H1 (cell line): Measurements from ENCODE around the gene EPYC. TPM values are rescaled to one million over a fixed set of nuclear protein-coding genes. Genes with fewer than 3 reads are reported as not detected.

Source experiments
- CTCF ChIA-PET: fragments of 300-600 bp; sonication (Branson Sonifier 250); formaldehyde crosslinking; loops from one replicate; lab custom pipeline; 2021; ENCODE audit not compliant: partially characterized antibody; lab: Charles Lee
- POLR2A ChIA-PET: fragments of 300-600 bp; sonication (Branson Sonifier 250); formaldehyde crosslinking; loops from one replicate; lab custom pipeline; 2021; ENCODE audit warnings: inconsistent platforms; ENCODE audit not compliant: partially characterized antibody; lab: Charles Lee
- DNase-seq, 2 experiments: peaks; one replicate each; pipeline versions ENCODE4 v3.0.0 to v3.0.0-alpha.2; 2010 to 2022; ENCODE audit warnings: low spot score in 2 of 2, low read depth in 1 of 2, mixed read lengths in 1 of 2
- FAIRE-seq: peaks from 2 replicates; lab custom pipeline; 2011; peaks lifted over from hg19 to GRCh38; lab: Jason Lieb, UNC
- H2AFZ ChIP-seq: 2 replicates; pipeline ENCODE4 v1.8.1; 2012; ENCODE audit warnings: low read length, inconsistent platforms
- H2AK5ac ChIP-seq: 2 replicates; pipeline ENCODE4 v1.6.1; 2013; ENCODE audit warnings: low read depth, low read length
- H2BK120ac ChIP-seq: replicated peaks from 2 replicates; pipeline ENCODE3; 2013; ENCODE audit warnings: low read depth, low read length, inconsistent platforms
- H2BK12ac ChIP-seq: 2 replicates; pipeline ENCODE4 v1.6.1; 2013; ENCODE audit warnings: low read depth, low read length
- H2BK15ac ChIP-seq: 2 replicates; pipeline ENCODE4 v1.6.1; 2013; ENCODE audit warnings: low read length
- H2BK20ac ChIP-seq: 2 replicates; pipeline ENCODE4 v1.6.1; 2013; ENCODE audit warnings: low read length
- H2BK5ac ChIP-seq: 2 replicates; pipeline ENCODE4 v1.6.1; 2013; ENCODE audit warnings: low read depth, low read length
- H3K14ac ChIP-seq: 2 replicates; pipeline ENCODE4 v1.6.1; 2013; ENCODE audit warnings: inconsistent platforms; ENCODE audit not compliant: insufficient read length
- H3K18ac ChIP-seq: 2 replicates; pipeline ENCODE4 v1.6.1; 2013; ENCODE audit warnings: low read length; ENCODE audit errors: extremely low read depth
- H3K23ac ChIP-seq: 2 replicates; pipeline ENCODE4 v1.6.1; 2013; ENCODE audit warnings: inconsistent platforms; ENCODE audit not compliant: insufficient read length
- H3K23me2 ChIP-seq: 2 replicates; pipeline ENCODE4 v1.6.1; 2013; ENCODE audit warnings: low read depth, low read length
- H3K27ac ChIP-seq: 2 replicates; pipeline ENCODE4 v1.6.1; 2011; ENCODE audit warnings: low read depth, low read length, inconsistent platforms
- H3K27me3 ChIP-seq, 4 experiments: replicated peaks in 1 of 4; 1 replicate in 1 of 4; 2 replicates in 3 of 4; pipeline versions ENCODE4 v1.6.1 to v1.8.1; 2011 to 2013; ENCODE audit warnings: low read length in 3 of 4, mild to moderate bottlenecking in 3 of 4, inconsistent platforms in 2 of 4, mixed read lengths in 2 of 4, moderate library complexity in 1 of 4; ENCODE audit not compliant: control insufficient read depth in 3 of 4, insufficient read depth in 3 of 4; ENCODE audit errors: extremely low read depth in 1 of 4
- H3K36me3 ChIP-seq, 4 experiments: 2 replicates each; pipeline versions ENCODE4 v1.6.1 to v1.8.1; 2011 to 2013; ENCODE audit warnings: mild to moderate bottlenecking in 4 of 4, low read length in 3 of 4, moderate library complexity in 2 of 4, control low read depth in 1 of 4, inconsistent platforms in 1 of 4; ENCODE audit not compliant: insufficient read depth in 4 of 4, control insufficient read depth in 2 of 4
- H3K4ac ChIP-seq: replicated peaks from 2 replicates; pipeline ENCODE3; 2013; ENCODE audit warnings: low read length, low read depth, mixed read lengths, inconsistent platforms; ENCODE audit not compliant: insufficient read length
- H3K4me1 ChIP-seq, 4 experiments: replicated peaks in 1 of 4; 1 replicate in 1 of 4; 2 replicates in 3 of 4; pipeline versions ENCODE4 v1.6.1 to v1.8.1; 2011 to 2013; ENCODE audit warnings: low read length in 3 of 4, inconsistent platforms in 2 of 4, mixed read lengths in 1 of 4; ENCODE audit not compliant: insufficient read depth in 4 of 4, control insufficient read depth in 3 of 4
- H3K4me2 ChIP-seq, 2 experiments: 2 replicates each; pipeline versions ENCODE4 v1.6.1 to v1.8.1; 2011 to 2013; ENCODE audit warnings: low read depth in 2 of 2, low read length in 2 of 2, control low read depth in 1 of 2, inconsistent platforms in 1 of 2, mild to moderate bottlenecking in 1 of 2; ENCODE audit not compliant: insufficient read depth in 1 of 2
- H3K4me3 ChIP-seq, 4 experiments: fragments of 200-600, 300-600 bp in 1 of 4; sonication (generic), shearing (Covaris generic), sonication (Bioruptor Twin) in 1 of 4; 2 replicates each; pipeline versions ENCODE4 v1.5.1 to v1.8.1; 2011 to 2016; ENCODE audit warnings: low read length in 4 of 4, low read depth in 3 of 4, control low read depth in 2 of 4, inconsistent platforms in 2 of 4, mild to moderate bottlenecking in 2 of 4, mixed read lengths in 1 of 4, moderate library complexity in 1 of 4; ENCODE audit not compliant: insufficient read depth in 2 of 4; ENCODE audit errors: extremely low read depth in 1 of 4
- H3K56ac ChIP-seq: replicated peaks from 2 replicates; pipeline ENCODE3; 2013; ENCODE audit warnings: low read depth, mild to moderate bottlenecking, mixed read lengths, low read length, inconsistent platforms; ENCODE audit not compliant: insufficient read length
- H3K79me1 ChIP-seq: 2 replicates; pipeline ENCODE4 v1.6.1; 2013; ENCODE audit warnings: low read depth, low read length, control low read depth
- H3K79me2 ChIP-seq, 2 experiments: 2 replicates each; pipeline versions ENCODE4 v1.6.1 to v1.8.1; 2012 to 2013; ENCODE audit warnings: low read length in 2 of 2, mild to moderate bottlenecking in 2 of 2, inconsistent platforms in 1 of 2; ENCODE audit not compliant: insufficient read depth in 2 of 2, control insufficient read depth in 1 of 2
- H3K9ac ChIP-seq, 4 experiments: replicated peaks in 1 of 4; 1 replicate in 1 of 4; 2 replicates in 3 of 4; pipeline versions ENCODE4 v1.6.1 to v1.8.1; 2011 to 2013; ENCODE audit warnings: low read depth in 3 of 4, low read length in 3 of 4, control low read depth in 2 of 4, mild to moderate bottlenecking in 2 of 4, moderate library complexity in 2 of 4, inconsistent platforms in 1 of 4; ENCODE audit errors: extremely low read depth in 1 of 4
- H3K9me3 ChIP-seq, 2 experiments: 2 replicates each; pipeline versions ENCODE4 v1.6.1 to v1.8.1; 2012 to 2013; ENCODE audit warnings: mild to moderate bottlenecking in 2 of 2, moderate library complexity in 2 of 2, control low read depth in 1 of 2, inconsistent platforms in 1 of 2, low read depth in 1 of 2, low read length in 1 of 2, mixed read lengths in 1 of 2; ENCODE audit not compliant: insufficient read depth in 2 of 2
- H4K20me1 ChIP-seq, 2 experiments: replicated peaks in 1 of 2; 2 replicates each; pipeline versions ENCODE3 to v1.8.1; 2011 to 2013; ENCODE audit warnings: inconsistent platforms in 2 of 2, low read length in 2 of 2, mild to moderate bottlenecking in 1 of 2; ENCODE audit not compliant: insufficient read depth in 2 of 2, control insufficient read depth in 1 of 2
- H4K5ac ChIP-seq: 2 replicates; pipeline ENCODE4 v1.6.1; 2013; ENCODE audit warnings: low read length, low read depth, mixed read lengths, inconsistent platforms; ENCODE audit not compliant: insufficient read length
- H4K8ac ChIP-seq: 2 replicates; pipeline ENCODE4 v1.8.0; 2013; ENCODE audit warnings: mild to moderate bottlenecking, moderate library complexity, low read length, inconsistent platforms; ENCODE audit not compliant: insufficient read depth; ENCODE audit errors: extremely low read depth
- H4K91ac ChIP-seq: replicated peaks from 2 replicates; pipeline ENCODE3; 2013; ENCODE audit warnings: low read length, mixed read lengths, inconsistent platforms; ENCODE audit not compliant: insufficient read length
- ATF2 ChIP-seq: IDR thresholded peaks from 2 replicates; pipeline ENCODE4 v1.6.1; 2012; ENCODE audit warnings: low read length, inconsistent platforms
- GTF2F1 ChIP-seq: IDR thresholded peaks from 2 replicates; pipeline ENCODE4 v1.6.1; 2012; ENCODE audit warnings: low read depth, low read length, improper control_type of control experiment, borderline replicate concordance
- KDM5A ChIP-seq: fragments of 200-600 bp; IDR thresholded peaks from 2 replicates; pipeline ENCODE4 v1.7.1; 2012; ENCODE audit warnings: mild to moderate bottlenecking, low read length, inconsistent platforms, mixed read lengths
- NANOG ChIP-seq: IDR thresholded peaks from 2 replicates; pipeline ENCODE4 v1.6.1; 2011; ENCODE audit warnings: low read length, low read depth, mild to moderate bottlenecking, inconsistent platforms; ENCODE audit not compliant: insufficient read depth, poor library complexity, severe bottlenecking
- TAF7 ChIP-seq: optimal IDR thresholded peaks from 2 replicates; pipeline ENCODE3; 2011; ENCODE audit warnings: low read depth, mild to moderate bottlenecking, inconsistent platforms, low read length, moderate library complexity, borderline replicate concordance
- USF2 ChIP-seq: IDR thresholded peaks from 2 replicates; pipeline ENCODE4 v1.6.1; 2011; ENCODE audit warnings: low read length, improper control_type of control experiment
- WGBS, 2 experiments: shearing (Covaris generic) in 1 of 2; methylation state at CpG; one replicate each; pipeline versions ENCODE4 v1.1.6 to v1.1.7; 2013 to 2015; ENCODE audit warnings: low lambda C conversion rate in 2 of 2, mixed read lengths in 2 of 2, inconsistent platforms in 1 of 2, low coverage in 1 of 2, missing lambda C conversion rate in 1 of 2; ENCODE audit not compliant: insufficient replicate concordance in 2 of 2, insufficient coverage in 1 of 2, insufficient read length in 1 of 2; ENCODE audit errors: extremely low coverage in 1 of 2, missing lambda C conversion rate in 1 of 2; 5-methylcytosine and 5-hydroxymethylcytosine counted together
- polyA plus RNA-seq, 7 experiments: library from polyadenylated mRNA; depleted of rRNA in 3 of 7; stranded (reverse) in 5 of 7; unstranded in 2 of 7; fragments of >200 nt in 5 of 7; fragments of 200-250 nt in 2 of 7; gene quantifications; 1 replicate in 5 of 7; 2 replicates in 1 of 7; 4 replicates in 1 of 7; pipeline versions ENCODE4 v1.2.1 to v1.2.3, GENCODE V29; 2011 to 2013; ENCODE audit warnings: missing spikeins in 2 of 7, mixed read lengths in 2 of 7
- total RNA-seq: library from RNA; stranded (reverse); fragmentation: NEBNext Ultra II Directional; extraction: Animal tissue kit (Norgen Biotek cat#: 25700); gene quantifications from 2 replicates; pipeline ENCODE4 v1.2.1, GENCODE V29; 2021

EPYC gene
- total and polyA plus RNA-seq, 2 of the 8 experiments (the other 6 are each of a cell fraction or from before 2014, with no cell fraction given): not detected

- Histone ChIP-seq H3K23ac (no peak overlapping the region), H3K4me1 (no peaks in the 10 kb centered on the region)
- CTCF ChIA-PET: interaction anchor here (0.5 to 0.8 kb wide), 2 partner anchors 81 to 139 kb away, joined by 3 read pairs; no protein-coding TSS in a partner anchor
These were observed 12.8 kb downstream of the EPYC start for GRCh38 chr12:90991952-90992465.

More at GRCh38 chr12:90991952-90992465, 12.8 kb downstream of the EPYC start:
- no peaks in the 10 kb centered on the region for H3K27me3 ChIP-seq
- no peaks in the 10 kb centered on the region for H4K20me1 ChIP-seq
- H3K27ac ChIP-seq: no peak overlapping the region
- no peak overlapping the region for H4K8ac ChIP-seq
- no peak overlapping the region for H3K4me2 ChIP-seq
- H2BK12ac ChIP-seq: no peak overlapping the region
- no peaks in the 10 kb centered on the region for H3K79me1 ChIP-seq
- FAIRE-seq (no peak), DNase-seq (no peak)
- POLR2A ChIA-PET: no interaction called here
- no peak overlapping the region for H3K56ac ChIP-seq
- H2BK5ac ChIP-seq: no peak overlapping the region
- no peaks in the 10 kb centered on the region for H3K23me2 ChIP-seq
- no peak overlapping the region for H3K4ac ChIP-seq
- no peak overlapping the region for H2BK120ac ChIP-seq
- H2AK5ac ChIP-seq: no peak overlapping the region
- H3K14ac ChIP-seq: no peak overlapping the region
- H3K18ac ChIP-seq: no peak overlapping the region
- H2AFZ ChIP-seq: no peak overlapping the region
- no peak overlapping the region for H3K9ac ChIP-seq
- H2BK15ac ChIP-seq: no peak overlapping the region
- no peaks in the 10 kb centered on the region for H3K79me2 ChIP-seq
- peaks cover 4 to 9% of the 10 kb centered on the region in 2 experiments for H3K9me3 ChIP-seq
- TF ChIP-seq TAF7: no peak
- TF ChIP-seq NANOG: no peak
- no peak for TF ChIP-seq KDM5A
- TF ChIP-seq USF2: no peak
- TF ChIP-seq ATF2: no peak
- no peak for TF ChIP-seq GTF2F1
- no peak overlapping the region for H3K4me3 ChIP-seq
- H3K36me3 ChIP-seq: no peaks in the 10 kb centered on the region
- WGBS, 2 experiments: 92% methylated on average over 3 of the region's 3 CpGs; no CpG with 5 or more reads in 1 of the 2 experiments
- H4K91ac ChIP-seq: no peak overlapping the region
- H2BK20ac ChIP-seq: no peak overlapping the region
- H4K5ac ChIP-seq: no peak overlapping the region
